ENCODE measurements around the gene BORCS5. TPM values are rescaled to one million over a fixed set of nuclear protein-coding genes. Genes with fewer than 3 reads are reported as not detected.
A peak's percentile ranks its signal among the peaks of the same experiment; 100 is the strongest.

The BORCS5 gene
- total RNA-seq, 1 experiment from 2014 or later = 6.4 TPM

DNA sequence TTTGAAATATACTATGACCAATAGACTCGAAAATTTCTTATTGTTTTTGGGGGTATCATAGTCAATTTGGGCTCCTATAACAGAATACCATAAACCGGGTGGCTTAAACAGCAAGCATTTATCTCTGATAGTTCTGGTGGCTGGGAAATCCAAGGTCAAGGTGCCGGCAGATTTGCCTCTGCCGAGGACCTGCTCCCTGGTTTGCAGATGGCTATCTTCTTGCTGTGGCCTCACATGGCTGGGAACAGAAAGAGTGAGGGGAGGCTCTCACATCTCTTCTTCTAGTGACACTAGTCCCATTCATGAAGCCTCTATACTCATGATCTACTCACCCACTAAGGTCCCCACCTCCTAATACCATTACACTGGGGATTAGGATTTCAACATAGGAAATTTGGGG is 70.7 kb downstream of the BORCS5 start:
- no peak for DNase-seq (ENCODE audit: extremely low read depth, low read depth)

DNA sequence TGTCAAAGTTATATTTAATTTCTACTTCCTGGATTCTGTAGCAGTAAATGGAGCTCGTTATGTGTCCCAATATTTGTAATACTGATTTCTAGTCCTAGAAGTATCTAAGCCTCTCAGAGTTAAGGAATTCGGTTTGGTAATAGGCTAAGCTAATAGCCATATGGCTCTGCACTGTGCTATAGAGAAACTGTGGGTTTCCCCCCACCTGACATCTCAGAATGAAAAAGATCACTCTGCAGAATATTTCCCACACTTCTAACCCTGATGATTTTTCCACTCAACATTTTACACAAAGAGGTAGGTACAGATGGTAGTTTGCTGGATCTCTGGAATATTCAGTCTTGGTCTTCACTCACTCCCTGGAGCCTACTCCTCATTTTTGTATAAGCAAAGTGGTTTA is 71.2 kb downstream of the BORCS5 start:
- no peak for DNase-seq (ENCODE audit: extremely low read depth, low read depth)

DNA sequence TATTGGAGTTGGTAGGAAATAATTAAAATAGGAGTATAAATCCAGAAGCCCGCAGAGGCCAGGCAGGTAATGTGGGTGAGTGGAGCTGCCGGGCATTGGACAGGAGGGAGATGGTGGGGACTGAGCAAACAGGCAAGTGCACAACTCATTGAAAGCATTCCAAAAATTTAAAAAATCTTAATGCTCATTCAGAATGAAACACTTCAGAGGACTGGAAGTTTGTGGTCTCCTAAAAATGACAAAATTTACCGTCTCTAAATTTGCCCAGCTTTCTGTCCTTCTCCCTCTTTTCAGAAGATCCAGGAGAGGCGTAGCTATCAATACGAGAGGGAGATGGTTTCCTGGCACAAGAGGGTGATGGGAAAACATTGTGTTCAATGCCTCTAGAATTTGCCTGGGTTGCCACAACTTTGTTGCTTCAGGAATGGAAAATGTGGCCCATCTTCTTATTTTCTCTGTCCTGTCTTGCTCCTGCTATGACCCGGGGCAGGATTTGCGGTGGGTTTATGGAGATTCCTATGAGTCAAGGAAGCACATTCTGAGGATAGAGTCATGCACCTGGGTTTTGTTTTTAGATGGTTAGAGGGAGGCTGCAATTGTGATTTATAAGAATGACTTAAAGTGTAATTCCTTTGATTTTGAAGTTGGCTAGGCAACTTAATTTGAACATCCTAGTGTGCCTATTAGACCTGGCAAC is 72.2 kb downstream of the BORCS5 start:
- DNase-seq (ENCODE audit: extremely low read depth, low read depth) = no peak

GRCh38 chr12:12432364-12432763 is 75.5 kb downstream of the BORCS5 start:
- no peak for DNase-seq (ENCODE audit: extremely low read depth, low read depth)

- DNase-seq (ENCODE audit: extremely low read depth, low read depth) = no peak
Observed at GRCh38 chr12:12433203-12433731, 76.4 kb downstream of the BORCS5 start.

GRCh38 chr12:12436831-12437345 is 80.0 kb downstream of the BORCS5 start:
- DNase-seq (ENCODE audit: extremely low read depth, low read depth) = no peak

GRCh38 chr12:12439636-12440035 is 82.8 kb downstream of the BORCS5 start:
- no peak for DNase-seq (ENCODE audit: extremely low read depth, low read depth)

DNA sequence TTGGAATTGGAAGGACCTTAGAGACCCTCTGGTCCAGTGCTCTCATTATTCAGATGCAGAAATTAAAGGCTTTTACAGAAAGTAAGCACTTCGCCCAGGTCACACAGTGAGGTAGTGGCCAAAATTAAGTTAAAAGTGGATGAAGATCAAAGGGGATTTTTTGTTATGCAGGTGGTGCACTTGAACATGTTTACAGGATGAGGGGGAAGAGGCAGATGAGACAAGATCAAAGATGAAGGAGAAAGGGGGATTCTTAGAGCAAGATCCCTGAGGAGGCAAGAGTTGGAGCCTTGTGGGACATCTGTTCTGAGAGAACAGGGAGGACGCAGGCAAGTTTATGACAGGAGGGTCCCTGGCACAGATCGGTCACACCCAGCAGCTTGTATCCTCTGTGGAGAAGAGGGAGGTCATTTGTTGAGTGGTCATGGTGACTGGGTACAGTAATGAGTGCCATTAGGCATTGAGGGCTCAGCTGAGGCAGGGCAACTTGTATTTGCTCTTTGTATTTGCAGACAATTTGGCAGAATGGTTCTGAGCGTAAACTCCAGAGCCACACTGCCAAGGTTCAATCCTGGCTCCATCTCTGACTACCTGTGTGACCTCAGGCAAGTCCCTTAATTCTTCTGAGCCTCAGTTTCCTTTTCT is 84.0 kb downstream of the BORCS5 start:
- DNase-seq (ENCODE audit: extremely low read depth, low read depth) = no peak

DNA sequence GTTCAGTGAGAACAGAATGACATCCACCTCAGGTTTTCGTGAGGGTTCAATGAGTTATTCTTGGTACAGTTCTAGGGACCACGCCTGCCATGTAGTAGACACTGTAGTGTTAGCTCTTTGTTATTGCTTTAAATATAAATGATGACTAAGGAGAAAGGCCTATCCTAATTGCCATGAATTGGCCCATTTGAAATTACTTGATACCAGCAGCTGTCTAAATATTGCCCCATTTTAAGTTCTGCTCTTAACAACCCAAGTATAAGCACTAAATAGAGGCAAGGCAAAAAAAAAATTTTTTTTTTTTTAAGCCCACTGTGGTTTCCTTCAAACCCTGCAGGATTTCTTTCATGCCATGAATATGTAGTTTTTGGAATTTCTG is 84.5 kb downstream of the BORCS5 start:
- no peak for DNase-seq (ENCODE audit: extremely low read depth, low read depth)

DNA sequence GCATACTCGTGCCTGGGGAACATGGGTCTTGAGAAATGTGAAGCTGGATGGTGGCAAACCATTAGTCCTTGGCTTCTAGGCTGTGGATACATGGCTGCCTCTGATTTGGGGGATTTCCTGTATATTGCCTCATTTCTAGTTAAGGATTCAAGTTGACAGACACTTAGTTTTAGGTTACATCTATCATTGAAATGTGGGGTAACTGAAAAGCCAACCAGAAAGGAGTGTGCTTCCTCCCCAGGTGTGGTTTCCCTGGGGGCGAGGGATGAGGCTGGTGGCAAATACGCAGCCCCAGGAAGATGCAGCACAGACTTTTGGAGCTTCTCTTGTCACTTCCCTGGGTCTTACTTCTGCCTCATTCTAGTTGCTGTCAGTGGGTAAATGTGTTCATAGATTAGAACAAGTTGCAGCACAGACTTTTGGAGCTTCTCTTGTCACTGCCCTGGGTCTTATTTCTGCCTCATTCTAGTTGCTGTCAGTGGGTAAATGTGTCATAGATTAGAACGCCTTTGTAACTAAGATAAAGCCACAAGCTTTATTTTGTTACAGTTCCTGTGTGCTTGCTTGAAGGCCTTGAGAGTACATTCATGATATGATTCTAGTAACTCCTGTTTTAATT is 85.1 kb downstream of the BORCS5 start:
- no peak for DNase-seq (ENCODE audit: extremely low read depth, low read depth)

DNA sequence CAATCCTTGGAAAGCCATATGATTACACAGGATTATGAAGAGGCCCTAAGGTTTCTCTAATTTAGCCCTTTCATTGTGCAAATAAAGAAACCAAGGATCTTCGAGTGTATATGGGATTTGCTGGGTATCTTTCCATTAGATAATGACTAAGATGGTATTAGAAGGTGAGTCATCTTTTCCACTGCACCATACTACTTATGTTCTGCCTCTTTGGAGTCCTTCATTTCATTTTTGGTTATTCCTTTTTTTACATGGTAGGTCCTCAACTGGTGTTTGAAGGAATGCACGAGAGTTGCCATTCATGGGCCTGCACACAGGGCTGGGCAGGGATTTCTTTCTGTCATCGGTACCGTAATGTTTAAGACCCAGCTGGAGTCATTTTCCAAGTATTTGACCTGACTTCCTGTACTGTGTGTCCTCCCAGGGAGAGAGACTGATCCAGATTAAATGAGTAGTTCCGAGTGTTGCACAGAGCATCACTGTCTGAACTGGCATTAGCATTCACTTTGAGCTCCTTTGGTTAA is 85.7 kb downstream of the BORCS5 start:
- no peak for DNase-seq (ENCODE audit: extremely low read depth, low read depth)

GRCh38 chr12:12443431-12443878 is 86.6 kb downstream of the BORCS5 start:
- no peak for DNase-seq (ENCODE audit: extremely low read depth, low read depth)

GRCh38 chr12:12445165-12445881 is 88.4 kb downstream of the BORCS5 start:
- DNase-seq (ENCODE audit: extremely low read depth, low read depth) = no peak

DNA sequence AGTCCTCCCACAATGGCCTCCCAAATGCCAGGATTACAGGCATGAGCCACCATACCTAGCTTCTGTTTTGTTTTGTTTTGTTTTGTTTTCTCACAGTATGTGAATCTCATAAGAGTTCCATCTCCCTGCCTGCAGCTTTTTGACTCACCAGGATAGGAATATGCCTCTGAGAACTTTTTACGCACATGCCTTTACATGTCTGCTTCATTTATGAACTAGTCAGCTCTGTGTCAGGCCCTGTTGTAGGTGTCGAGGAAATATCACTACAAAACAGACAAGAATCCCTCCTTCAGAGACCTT is 89.0 kb downstream of the BORCS5 start:
- DNase-seq (ENCODE audit: extremely low read depth, low read depth) = no peak

- DNase-seq (ENCODE audit: extremely low read depth, low read depth) = no peak
Observed at GRCh38 chr12:12446786-12447185, 89.9 kb downstream of the BORCS5 start.

DNA sequence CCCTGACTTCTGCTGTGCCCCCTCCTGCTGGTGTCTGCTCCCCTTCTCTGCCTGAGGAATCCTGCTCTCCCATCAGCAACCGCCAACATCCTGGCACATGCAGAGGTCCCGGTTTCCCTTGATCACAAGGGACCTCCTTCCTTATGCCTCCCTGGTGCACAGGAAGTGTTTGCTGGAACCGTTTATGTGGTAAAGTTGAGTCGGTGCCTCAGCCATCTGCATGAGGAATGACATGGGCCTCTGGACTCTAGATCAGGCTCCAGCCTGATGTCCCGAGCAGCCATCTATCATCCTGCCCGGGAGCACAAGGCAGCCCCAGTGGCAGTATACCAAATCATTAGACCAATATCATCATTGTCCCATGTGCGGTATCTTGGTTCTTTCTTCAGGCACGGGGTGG is 90.4 kb downstream of the BORCS5 start:
- DNase-seq (ENCODE audit: extremely low read depth, low read depth) = no peak

- DNase-seq (ENCODE audit: extremely low read depth, low read depth) = no peak
Observed at GRCh38 chr12:12447837-12448236, 91.0 kb downstream of the BORCS5 start.

- DNase-seq (ENCODE audit: extremely low read depth, low read depth) = peak; percentile 45
Observed at GRCh38 chr12:12449533-12450025, 92.7 kb downstream of the BORCS5 start.

- DNase-seq (ENCODE audit: extremely low read depth, low read depth) = no peak
Observed at GRCh38 chr12:12450043-12450471, 93.2 kb downstream of the BORCS5 start.

- no peak for DNase-seq (ENCODE audit: extremely low read depth, low read depth)
Observed at GRCh38 chr12:12451098-12451497, 94.2 kb downstream of the BORCS5 start.
